Osteocyte (in vitro differentiated cells): ENCODE results near the gene PLXDC2. TPM values are rescaled to one million over a fixed set of nuclear protein-coding genes. Genes with fewer than 3 reads are reported as not detected.

Experiments used
- DNase-seq: peaks from one replicate; pipeline ENCODE4 v3.0.0; 2021; ENCODE audit warnings: mixed read lengths; ENCODE audit not compliant: unreplicated experiment; ENCODE audit errors: extremely low spot score
- H3K27ac Mint-ChIP-seq: one replicate; pipeline ENCODE4 v1.8.0; 2021; ENCODE audit warnings: mild to moderate bottlenecking, mixed read lengths; ENCODE audit not compliant: unreplicated experiment
- H3K27me3 Mint-ChIP-seq: one replicate; pipeline ENCODE4 v1.8.0; 2021; ENCODE audit warnings: mixed read lengths; ENCODE audit not compliant: unreplicated experiment
- H3K36me3 Mint-ChIP-seq: one replicate; pipeline ENCODE4 v1.8.0; 2021; ENCODE audit warnings: mixed read lengths; ENCODE audit not compliant: unreplicated experiment
- H3K4me1 Mint-ChIP-seq: one replicate; pipeline ENCODE4 v1.8.0; 2021; ENCODE audit warnings: mixed read lengths; ENCODE audit not compliant: unreplicated experiment
- H3K4me3 Mint-ChIP-seq: one replicate; pipeline ENCODE4 v1.8.0; 2021; ENCODE audit warnings: mild to moderate bottlenecking, moderate library complexity, mixed read lengths; ENCODE audit not compliant: unreplicated experiment
- H3K9me3 Mint-ChIP-seq: one replicate; pipeline ENCODE4 v1.8.0; 2021; ENCODE audit warnings: mixed read lengths; ENCODE audit not compliant: unreplicated experiment
- CTCF ChIP-seq: fragments of 200-600 bp; sonication (generic); IDR thresholded peaks from 2 replicates; pipeline ENCODE4 v1.5.0; 2021; ENCODE audit warnings: antibody characterized with exemption, mild to moderate bottlenecking, moderate library complexity
- total RNA-seq: library from RNA; stranded (reverse); gene quantifications from 2 replicates; pipeline ENCODE4 v1.2.1, GENCODE V29; 2021

The PLXDC2 gene
- total RNA-seq, 1 donor from 2014 or later: 33.2 TPM

- TF ChIP-seq CTCF: no peak
- peaks cover 5% of the 10 kb centered on the region for H3K36me3 Mint-ChIP-seq
- no peak for DNase-seq
- H3K9me3 Mint-ChIP-seq: peaks cover 4% of the 10 kb centered on the region
- no peak overlapping the region for H3K4me3 Mint-ChIP-seq
- H3K4me1 Mint-ChIP-seq: no peaks in the 10 kb centered on the region
- H3K27ac Mint-ChIP-seq: no peak overlapping the region
- H3K27me3 Mint-ChIP-seq: no peaks in the 10 kb centered on the region
Measured at GRCh38 chr10:20247891-20248708, 431.9 kb downstream of the PLXDC2 start.

DNA sequence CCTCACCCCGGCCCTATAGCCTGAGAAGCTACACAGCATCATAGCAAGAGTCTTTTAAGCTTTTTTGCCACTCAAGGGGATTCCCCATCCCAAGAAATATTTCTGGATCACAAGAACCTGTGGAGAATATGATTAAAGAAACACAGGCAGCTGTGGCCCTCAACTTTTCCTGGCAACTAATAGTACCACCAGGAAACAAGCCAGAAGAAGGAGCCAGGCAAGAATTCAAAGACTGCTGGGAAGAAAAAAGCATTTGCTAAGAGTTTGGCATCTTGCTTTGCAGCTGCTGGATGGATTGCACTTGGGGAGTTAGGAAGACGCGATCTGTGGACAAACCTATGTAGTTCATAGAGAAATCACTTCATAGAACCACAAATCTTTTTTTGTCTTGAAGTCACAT, 437.8 kb downstream of the PLXDC2 start:
- Mint-ChIP-seq H3K27ac (no peak overlapping the region), H3K9me3 (peaks cover 4% of the 10 kb centered on the region), H3K27me3 (no peaks in the 10 kb centered on the region), H3K4me1 (no peaks in the 10 kb centered on the region), H3K4me3 (no peak overlapping the region), H3K36me3 (peaks cover 1% of the 10 kb centered on the region)
- no peak for DNase-seq
- no peak for TF ChIP-seq CTCF

DNA sequence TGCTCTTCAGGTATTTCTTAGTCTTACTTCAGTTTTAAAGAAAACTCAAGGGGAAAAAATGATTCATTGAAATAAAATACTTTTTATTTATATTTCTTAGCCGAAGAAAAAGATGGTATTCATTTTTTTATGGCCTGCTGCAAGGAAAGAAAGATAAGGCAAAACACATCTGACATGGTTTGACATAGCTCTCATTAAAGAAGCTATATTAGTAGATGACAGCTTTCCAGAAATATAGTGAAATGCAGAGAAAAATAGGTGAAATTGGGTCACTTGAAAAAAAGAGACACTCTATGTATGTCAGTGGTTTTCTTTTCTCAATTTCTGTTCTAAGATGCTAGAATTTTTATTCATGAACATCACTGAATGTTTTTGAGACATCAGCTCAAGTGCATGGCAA, 438.3 kb downstream of the PLXDC2 start:
- Mint-ChIP-seq H3K9me3 (peaks cover 4% of the 10 kb centered on the region), H3K4me3 (no peak overlapping the region), H3K36me3 (peaks cover 1% of the 10 kb centered on the region), H3K4me1 (no peaks in the 10 kb centered on the region), H3K27me3 (no peaks in the 10 kb centered on the region), H3K27ac (no peak overlapping the region)
- no peak for DNase-seq
- no peak for TF ChIP-seq CTCF

DNA sequence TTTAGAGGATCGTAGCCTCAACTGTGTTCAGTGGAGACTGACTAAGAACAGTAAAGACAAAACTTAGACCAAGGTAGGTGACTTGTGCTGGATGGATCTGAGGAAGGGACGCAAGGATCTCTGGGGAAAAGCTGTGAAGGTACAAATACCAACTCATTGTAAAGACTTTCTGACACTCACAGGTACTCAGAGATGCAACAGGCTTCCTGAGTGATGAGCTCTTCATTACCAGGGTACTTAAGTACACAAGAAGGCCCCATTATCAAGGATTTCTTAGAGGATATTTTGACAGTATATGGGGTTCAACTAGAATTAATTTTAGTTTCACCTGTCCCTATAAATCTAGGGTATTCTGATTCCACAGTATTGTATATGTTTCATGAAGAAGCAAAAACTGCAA, 440.7 kb downstream of the PLXDC2 start:
- Mint-ChIP-seq H3K4me3 (no peak overlapping the region), H3K27me3 (no peaks in the 10 kb centered on the region), H3K27ac (no peak overlapping the region), H3K36me3 (peaks cover 2% of the 10 kb centered on the region), H3K9me3 (peaks cover 12% of the 10 kb centered on the region), H3K4me1 (no peaks in the 10 kb centered on the region)
- TF ChIP-seq CTCF: no peak
- DNase-seq: no peak

GRCh38 chr10:20257422-20257821, 441.2 kb downstream of the PLXDC2 start:
- Mint-ChIP-seq H3K9me3 (peaks cover 12% of the 10 kb centered on the region), H3K4me1 (no peaks in the 10 kb centered on the region), H3K27ac (no peak overlapping the region), H3K27me3 (no peaks in the 10 kb centered on the region), H3K36me3 (peaks cover 2% of the 10 kb centered on the region), H3K4me3 (no peak overlapping the region)
- no peak for TF ChIP-seq CTCF
- no peak for DNase-seq
